GM19452 (cell line): ENCODE results near the gene EXOC7.

Experiments used
- ATAC-seq: cut with Tn5 transposase; IDR thresholded peaks from one replicate; pipeline ENCODE4 v1.9.1; 2021; ENCODE audit not compliant: unreplicated experiment

The EXOC7 gene

DNA sequence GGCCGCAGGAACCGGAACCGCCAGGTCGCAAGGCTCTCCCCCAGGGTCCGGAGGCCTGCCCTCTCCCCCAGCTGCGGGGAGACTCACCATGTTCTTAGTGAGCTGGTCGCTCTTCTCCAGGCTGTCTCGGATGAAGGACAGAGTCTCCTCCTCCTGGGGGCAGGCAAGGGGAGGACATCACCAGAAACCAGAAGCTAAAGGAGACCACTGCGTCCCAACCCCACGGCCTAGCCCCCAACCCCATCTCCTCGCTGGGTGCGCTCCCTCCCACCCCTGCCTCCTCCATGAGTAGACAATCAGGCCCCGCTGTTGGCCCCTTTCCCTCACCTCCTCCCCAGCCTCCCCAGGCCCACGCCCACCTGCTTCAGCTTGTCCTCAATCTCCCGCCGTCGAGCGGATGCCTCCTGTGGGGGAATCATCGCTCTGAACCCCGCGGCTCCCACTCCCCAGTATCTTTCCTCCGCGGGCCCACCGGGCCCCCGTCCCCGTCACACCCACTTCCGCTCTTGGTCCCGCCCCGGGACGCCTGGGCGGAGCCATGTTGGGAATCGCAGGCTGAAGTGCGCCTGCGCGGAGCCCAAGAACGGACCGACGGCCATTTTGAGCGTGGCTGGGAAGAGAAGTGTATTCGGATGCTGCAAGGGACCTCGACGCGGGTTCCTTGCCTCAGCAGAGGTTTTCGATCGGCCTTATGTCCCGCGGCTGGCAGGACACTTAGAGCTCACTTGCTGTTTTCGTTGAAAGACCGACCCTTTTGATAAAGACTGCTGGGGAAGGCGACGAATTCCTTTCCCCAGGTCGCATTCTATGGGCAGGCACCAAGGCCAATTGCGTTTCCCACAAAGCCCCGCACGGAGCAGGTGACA lies at the start of gene EXOC7:
Gene EXOC7 (minus strand): TSS at position 514 of the 866 bp plus-strand sequence. CDS start 95 bp downstream, at position 419.
- peak; percentile 80 for ATAC-seq

DNA sequence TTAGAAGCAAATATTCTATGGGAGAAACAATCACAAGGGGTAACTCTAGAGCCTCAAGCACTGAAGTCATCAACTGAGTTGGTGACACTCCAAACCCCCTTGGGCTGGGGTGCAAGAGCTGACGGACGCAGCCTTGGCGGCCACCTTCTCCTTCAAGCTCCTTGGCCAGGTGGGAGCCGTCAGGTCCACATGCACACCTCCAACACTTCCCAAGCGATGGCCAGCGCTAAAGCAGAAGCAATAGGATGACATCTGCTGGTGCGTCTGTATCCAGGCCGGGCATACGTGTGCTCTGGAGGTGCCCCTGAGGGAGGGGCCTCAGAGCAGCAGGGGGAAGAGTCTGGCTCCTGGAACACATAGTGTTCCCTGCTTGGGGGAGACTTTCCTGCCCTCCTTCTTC lies 49.6 kb upstream of the EXOC7 start:
- ATAC-seq: no peak

- ATAC-seq: no peak
Observed at GRCh38 chr17:76152591-76152990, 49.0 kb upstream of the EXOC7 start.

DNA sequence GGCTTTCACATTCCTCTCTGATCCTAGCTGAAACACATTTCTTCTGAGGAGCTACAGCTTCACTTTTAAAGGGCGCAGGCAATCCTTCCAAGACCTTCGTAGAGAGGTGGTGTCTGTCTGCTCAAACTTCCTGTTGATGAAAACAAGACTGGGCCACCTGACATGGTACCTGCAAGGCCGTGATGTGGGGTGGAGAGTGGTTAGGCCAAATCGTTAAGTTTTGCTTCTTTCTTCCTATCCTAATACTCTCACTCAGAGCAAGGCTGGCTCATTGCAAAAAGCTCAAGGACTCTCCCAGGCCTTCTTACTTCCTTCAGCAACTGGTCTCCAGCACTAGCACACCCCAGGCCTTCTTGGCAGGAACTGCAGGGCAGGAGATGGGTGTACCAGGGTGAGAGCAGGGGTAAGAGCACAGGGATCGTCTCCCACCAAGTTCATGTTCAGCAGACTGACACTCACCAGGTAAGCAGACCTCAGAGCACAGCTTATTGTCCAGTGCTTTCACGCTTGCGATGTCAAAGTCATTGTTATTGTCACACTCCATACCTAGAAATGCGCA lies 48.4 kb upstream of the EXOC7 start:
- ATAC-seq: no peak

DNA sequence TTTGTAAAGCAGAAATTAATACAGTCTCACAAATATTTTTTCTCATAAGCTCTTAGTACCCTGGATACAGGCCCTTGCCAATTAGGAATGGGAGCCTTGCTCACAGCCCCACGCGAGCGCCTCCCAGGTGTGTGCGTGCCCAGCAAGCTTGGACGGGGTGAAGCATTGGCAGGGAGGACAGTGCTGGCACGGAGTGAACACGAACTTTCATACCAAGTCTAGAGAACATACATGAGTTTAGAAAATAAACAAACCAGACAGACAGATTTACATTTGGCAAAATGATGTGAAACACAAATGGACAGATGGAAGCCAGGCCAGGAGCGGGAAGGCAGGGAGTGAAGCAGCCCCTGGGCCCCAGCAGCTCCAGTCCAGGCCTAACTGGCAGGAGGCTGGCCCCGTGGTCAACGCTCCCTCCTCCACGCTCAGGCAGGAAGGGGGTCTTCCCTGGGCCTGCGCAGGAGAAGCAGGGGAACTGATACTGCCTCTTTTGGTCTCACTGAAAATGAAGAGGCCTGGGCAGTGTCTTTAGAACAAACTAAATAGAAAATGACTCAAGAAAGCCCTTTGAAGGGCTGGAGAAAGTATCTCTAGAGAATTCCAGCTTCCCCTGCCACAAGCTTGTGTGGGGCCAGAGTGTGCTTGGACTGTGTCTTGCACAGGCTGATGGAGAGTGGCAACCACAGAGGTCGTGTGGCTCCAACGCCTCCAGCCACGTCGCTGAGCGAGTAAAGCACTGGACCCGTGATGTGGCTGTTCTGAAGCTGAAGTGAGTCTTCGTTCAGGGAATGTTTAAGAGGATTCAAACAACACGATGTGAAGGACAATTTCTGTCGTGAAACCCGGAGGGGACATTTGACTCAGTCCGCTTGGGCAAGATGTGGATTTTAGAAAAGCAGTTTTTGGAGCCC lies 47.4 kb upstream of the EXOC7 start:
- no peak for ATAC-seq

DNA sequence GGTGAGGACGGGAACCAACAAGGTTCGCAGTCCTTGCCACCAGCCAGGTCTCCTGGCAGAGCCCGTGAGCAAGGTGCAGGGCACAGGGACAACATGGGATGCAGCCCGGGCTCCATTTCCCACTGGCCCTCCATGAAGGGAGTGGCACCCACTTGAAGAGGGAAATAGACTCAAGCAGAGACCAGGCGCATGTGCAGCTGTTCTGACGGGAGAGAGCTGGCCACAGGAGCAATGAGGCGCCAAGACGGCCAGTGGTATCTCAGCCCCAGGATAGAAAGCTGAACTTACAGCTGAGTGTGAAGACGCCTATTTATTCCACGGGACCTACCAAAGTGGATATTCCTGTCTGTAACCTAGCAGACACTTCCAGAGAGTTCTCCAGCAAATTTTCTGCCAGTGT lies 45.6 kb upstream of the EXOC7 start:
- no peak for ATAC-seq

- no peak for ATAC-seq
Observed at GRCh38 chr17:76148015-76148326, 44.4 kb upstream of the EXOC7 start.

DNA sequence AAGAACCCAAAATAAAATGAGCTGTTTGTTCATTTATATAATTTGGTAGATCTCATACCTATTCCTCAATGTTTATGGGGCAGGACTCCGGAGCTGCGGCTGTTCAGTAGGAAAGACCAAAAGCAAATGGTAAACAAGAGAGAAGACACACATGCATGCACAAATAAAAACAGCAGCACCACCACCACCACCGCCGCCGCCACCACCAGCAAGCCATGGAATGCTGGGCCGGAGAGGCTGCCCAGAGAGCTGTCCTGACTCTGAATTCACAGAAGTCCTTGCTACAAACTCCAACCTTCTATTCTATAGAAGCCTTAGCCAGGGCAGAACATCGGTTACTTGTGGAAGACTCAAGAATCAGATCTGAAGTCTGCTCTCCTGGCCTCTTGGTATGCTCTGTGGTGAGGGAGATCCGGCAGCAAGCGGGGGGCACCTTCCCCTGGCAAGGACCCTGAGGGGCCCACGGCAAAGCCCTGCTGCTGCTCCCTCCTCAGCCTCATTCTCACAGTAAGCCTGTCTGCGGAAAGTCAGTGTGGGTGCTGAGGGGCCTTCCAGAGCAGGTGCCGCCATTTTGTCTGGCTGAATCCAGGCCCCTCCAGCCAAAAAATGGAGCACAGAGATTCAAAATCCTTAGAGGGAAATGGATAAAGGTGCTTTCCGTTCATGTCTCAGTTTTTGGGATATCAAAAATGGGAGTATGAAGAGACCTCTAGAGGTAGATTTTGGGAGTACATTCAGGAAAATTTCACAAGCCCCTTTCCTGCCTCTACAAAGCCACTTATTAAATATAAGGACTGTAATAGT lies 43.8 kb upstream of the EXOC7 start:
- no peak for ATAC-seq

DNA sequence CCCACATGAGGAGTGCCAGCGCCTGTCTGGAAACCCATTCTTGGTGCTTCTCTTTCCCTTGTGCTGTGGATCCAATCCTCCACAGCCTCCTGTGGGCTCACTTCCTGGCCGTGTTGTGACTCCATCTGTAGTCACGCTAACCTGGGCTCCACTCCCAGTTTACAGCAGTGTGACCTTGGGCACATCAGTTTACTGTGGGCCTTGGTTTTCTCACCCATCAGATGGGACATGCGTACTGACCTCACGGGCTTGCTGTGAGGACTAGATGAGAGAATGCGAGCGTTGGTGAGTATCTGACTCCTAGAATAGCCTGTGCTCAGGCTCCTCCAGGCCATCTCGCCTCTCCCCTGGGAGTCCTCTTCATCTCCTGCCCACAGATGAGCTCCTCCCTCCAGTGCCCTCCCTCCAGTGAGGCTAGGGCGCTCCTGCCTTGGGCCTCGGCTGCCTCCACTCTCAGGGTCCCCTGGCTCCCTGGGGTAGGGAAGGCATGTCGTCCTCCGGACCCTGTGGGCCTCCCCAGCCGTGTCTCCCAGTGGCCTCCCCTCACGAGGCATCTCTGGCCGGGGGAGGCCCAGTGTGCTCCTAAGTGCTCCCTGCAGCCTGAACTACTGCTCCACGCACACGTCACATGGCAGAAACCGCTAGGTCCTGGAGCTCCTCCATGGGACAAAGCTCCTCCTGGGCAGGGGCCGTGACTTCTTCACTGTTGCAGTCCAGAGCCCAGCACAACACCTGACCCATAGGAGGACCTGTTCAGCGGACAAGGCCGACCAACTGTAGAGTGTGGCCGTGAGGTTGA lies 42.7 kb upstream of the EXOC7 start:
- ATAC-seq: no peak

- ATAC-seq: no peak
Observed at GRCh38 chr17:76145231-76146052, 41.9 kb upstream of the EXOC7 start.

GRCh38 chr17:76142585-76143041 lies 39.0 kb upstream of the EXOC7 start:
- ATAC-seq: no peak

- ATAC-seq: no peak
Observed at GRCh38 chr17:76142039-76142584, 38.5 kb upstream of the EXOC7 start.

DNA sequence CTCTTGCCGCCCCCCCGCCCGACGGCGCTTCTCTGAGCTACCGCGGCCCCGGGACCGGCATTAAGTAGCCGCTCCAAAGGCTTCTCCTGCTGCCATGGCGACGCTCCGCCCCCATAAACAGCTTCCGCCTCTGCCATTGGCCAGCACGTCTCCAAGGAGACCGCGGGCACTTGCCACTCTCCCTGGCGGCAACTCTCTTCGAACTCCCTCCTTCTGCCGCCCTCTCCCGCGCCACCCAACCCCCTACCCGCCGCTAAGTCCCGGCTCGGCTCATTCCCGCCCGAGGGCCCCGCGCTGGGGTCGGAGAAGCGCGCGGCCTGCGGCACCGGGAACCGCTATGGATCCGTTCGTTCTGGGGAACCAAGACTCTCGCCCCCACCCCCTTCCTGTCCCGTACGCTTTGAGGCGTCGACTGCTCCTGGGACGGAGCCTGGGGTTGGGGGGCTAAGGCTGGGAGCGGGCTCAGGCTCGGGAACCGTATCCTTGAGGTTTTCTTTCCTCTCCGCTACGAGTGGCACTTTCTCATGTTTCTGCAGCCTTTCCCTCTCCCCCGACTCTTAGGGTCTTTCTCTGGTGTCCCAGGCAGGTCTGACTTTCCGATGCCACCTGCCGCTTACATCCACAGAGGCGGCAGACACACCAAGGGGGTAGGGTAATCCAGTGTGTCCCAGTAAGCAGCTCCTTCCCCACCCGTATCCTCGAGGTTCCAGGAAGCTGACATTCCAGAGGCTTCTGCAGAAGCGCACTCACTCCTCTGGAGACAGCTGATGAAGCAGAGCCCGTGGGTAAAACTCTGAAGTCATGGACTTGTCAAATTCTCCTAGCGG lies 37.8 kb upstream of the EXOC7 start, which contains the start of gene FOXJ1:
Gene FOXJ1 (minus strand): TSS at position 34 of the 827 bp plus-strand sequence. CDS start 850 bp downstream, outside the sequence.
- peak; percentile 78 for ATAC-seq

- no peak for ATAC-seq
Observed at GRCh38 chr17:76140661-76141211, 37.1 kb upstream of the EXOC7 start.

DNA sequence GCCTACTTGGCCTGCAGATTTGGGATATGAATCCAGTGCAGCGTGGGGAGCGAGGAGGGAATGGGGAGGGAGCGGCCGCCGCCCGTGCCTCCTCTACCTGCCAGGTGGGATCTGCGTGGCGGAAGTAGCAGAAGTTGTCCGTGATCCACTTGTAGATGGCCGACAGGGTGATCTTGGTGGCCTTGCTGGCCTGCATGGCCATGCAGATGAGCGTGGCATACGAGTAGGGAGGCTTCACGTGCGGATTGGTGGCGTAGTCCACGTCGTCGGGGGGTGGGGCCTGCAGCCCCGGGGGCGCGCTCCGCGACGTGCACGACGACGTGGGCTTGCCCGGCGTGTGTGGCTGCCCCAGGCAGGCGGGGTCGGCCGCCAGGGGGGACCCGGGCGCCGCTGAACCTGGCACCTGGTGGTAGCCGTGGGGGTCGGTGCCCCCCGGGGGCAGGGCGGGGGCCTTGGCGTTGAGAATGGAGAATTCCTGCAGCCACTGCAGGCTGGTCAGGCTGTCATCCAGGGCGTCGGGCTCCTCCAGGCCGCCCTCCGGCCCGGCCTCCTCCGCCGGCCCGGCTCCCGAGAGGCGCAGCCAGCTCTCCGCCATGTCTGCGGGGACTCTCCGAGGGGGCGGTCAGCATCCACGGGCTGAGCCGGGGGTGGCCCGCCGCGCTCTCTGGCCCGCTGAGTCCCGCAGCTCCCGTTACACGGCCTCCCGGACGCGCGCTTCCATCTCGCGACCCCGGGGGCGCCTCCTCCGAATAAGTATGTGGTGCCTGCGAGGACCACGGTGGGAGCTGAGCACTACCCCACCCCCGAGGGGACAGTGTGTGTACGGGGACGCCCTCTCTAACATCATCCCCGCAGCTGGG lies 36.4 kb upstream of the EXOC7 start:
- ATAC-seq: no peak

DNA sequence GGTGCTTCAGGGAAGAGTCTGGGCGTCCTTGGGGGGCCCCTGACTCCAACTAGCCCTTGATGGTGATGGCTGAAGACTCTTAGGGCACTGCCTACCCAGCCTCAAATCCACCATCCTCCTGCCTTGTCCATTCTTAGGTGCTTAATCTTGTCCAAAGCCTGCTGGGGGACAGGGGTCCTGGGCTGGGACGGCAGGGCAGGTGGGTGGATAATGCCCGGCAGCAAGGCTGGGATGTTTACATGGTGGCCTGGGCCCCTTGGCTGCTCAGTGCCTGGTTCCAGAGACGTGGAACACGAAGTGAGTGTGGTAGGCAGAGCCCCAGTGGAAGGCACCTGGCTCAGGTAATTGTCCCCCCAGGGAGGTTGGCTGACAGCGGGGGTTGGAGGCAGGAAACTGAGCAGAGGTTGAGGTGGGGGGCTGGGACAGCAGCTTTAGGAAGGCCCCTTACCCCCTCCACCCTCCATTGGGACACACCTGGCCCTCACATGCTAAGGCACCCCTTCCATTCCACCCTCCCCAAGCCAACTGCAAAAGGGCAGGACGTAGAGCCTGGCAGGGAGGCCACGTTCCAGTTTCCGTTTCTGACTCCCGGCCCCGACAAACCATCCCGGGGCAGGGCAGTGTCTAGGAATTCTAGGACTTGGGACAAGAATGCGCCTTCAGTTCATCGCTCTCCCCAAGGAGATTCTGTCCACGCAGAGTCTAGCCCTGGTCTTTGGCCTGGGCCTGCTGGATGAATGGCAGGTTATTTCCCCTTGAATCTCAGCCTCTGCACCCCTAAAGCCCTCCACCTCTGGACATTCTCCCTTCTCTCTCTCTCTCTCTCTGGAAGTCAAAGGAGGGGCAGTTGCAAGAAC lies 35.5 kb upstream of the EXOC7 start:
- ATAC-seq: no peak
